Ramos (cell line): ENCODE measurements around the gene TNNT3.

Experiments
- in situ Hi-C: fragments of 300-500 bp; cut with MboI; formaldehyde crosslinking; loops from one replicate; pipeline ENCODE4 v1.14.3; 2022; ENCODE audit warnings: low sequenced_read_pairs; ENCODE audit not compliant: unreplicated experiment

Gene TNNT3

DNA sequence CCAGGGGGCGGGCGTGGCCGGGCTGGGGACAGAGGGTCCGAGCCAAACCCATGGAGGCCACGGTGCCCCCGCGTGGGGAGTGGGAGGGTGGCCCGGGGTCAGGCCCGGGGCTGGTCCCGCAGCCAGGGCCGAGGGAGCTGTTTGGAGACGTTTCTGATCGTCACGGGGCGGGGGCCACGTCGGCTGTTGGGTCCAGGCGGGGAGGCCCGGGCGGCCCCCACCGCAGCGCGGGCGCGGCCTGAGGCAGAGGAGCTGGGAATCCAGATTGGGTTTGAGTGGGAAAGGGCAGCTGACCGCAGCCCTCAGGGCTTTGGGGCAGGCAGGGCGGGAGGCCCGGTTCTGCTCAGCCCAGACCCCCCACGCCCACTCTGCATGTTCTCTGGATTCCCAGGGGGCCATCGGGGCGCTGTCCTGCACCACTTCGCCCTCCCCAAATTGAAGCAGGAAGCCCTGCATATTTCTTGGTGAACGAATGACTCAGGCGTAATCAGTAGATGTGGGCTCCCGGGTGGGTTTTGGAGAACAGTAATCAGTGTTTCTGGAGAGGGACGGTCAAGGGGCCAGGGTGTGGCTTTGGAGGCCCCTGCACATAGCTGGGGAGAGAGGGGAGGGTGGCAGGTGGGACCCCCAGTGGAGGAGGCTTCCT, 28.2 kb downstream of the TNNT3 start:
- in situ Hi-C loops, result no loop called here

DNA sequence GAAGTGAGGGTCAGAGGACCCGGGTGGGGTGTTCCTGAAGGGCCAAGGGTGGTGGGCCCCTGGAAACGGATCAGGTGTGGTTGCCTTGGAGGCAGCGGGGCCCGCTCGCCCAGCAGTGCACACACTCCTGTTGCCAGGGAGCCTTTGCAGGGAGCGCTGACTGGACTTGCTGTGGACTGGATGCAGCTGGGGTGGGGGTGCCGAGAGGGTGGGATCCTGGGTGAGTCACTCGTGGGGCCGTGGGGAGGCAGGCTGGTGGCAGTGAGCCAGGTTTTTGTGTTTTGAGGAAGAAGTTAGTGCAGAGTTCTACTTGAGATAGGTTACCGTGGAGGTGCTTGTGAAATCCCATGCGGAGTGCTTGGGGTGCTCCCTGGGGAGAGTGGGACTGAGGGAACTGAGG, 28.9 kb downstream of the TNNT3 start:
- in situ Hi-C loops, result no loop called here

DNA sequence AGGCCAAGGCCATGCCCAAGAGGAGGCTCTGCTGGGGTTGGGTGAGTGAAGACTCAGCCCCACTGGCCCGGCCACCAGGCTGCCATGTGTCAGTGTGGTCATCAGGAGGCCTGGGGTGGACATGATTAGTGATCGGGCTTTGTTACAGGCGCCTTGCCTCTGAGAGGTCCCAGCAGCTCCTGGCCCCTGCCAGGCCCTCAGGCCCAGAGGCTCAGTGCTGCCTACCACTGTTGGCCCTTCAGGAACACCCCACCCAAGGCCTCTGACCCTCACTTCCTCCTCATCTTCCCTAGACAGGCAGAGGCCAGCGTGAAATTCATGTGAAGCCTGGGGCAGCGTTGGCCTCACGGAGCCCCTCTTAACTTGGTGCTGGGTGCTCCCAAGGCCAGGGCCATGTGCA, 29.8 kb downstream of the TNNT3 start:
- in situ Hi-C loops, result no loop called here

DNA sequence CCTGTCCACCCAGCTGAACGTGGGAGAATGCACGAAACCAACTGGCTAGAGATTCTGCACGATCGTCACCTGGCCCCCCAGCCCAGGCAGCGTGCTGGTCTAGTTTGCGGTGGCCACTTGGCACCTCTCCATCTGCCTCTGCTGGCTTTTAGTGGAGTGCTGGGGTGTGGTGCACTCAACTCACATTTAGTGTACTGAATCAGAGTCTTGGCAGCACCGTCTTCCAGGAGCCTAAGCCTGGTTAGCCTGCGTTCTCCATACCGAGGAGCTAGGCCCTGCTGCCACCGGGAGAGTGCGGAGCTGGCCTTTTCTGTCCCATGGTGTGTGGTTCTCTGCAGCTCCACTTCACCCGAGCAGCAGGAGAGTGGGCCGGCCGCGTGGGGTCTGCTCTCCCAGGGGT, 30.4 kb downstream of the TNNT3 start:
- in situ Hi-C loops, result no loop called here

DNA sequence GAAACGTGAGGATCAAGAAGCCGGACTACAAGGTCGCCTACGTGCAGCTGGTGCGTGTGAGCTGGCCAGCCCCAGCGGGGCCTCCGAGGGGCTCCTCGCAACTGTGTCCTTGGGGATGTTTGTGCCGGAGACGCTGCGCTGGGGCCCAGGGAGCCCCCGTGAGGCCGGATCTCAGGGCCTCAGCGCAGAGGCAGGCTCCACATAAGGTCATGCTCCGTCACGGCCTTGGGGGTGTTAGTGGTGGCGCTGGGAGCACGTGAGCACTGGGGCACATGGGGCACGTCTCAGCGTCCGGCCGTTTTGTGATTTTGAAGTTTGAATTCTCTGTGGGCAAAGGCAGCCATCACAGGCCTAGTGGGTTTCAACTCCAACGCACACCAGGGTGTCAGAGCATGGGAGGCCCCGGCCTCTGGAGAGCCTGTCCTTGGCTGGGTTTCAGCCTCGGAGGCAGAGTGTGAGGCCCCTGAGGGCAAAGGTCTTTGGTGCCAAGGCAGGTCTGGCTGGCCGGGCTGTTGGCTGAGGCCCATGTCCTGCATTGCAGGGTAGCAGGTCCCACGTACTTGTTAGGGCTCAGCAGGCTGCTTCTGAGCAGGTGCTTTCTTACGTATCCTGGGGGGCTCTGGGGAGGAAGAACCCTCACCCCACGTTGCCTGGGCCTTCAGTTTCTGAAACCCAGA, 33.4 kb downstream of the TNNT3 start:
- in situ Hi-C loops, result no loop called here

GRCh38 chr11:1953489-1954266, 34.2 kb downstream of the TNNT3 start:
- in situ Hi-C loops, result no loop called here

GRCh38 chr11:1958367-1958766, 38.9 kb downstream of the TNNT3 start:
- in situ Hi-C loops, result no loop called here

GRCh38 chr11:1959786-1960185, 40.3 kb downstream of the TNNT3 start:
- in situ Hi-C loops, result no loop called here

- in situ Hi-C loops, result no loop called here
Measured at GRCh38 chr11:1963864-1964263, 44.4 kb downstream of the TNNT3 start.

- in situ Hi-C loops, result no loop called here
Measured at GRCh38 chr11:1964348-1964747, 44.8 kb downstream of the TNNT3 start.

DNA sequence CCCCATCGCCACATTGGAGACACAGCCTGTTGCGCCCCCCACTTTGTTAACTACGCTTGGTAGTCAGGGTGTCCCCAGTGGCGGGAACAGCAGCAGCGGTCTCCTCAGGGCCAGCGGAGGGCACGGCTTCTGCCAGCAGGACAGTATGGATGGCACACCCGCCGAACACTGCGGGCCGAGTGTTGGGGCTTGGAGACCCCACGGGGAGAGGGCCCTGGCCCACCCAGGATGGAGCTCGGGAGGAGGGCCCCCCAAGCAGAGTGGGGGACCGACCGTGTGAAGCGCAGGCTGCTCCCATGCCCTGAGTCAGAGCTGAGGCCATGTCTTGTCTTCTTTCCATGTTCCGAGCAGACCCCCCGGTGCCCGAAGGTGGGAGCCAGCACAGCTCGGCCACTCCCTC, 45.5 kb downstream of the TNNT3 start:
- in situ Hi-C loops, result no loop called here

- in situ Hi-C loops, result no loop called here
Measured at GRCh38 chr11:1966531-1966930, 47.0 kb downstream of the TNNT3 start.

DNA sequence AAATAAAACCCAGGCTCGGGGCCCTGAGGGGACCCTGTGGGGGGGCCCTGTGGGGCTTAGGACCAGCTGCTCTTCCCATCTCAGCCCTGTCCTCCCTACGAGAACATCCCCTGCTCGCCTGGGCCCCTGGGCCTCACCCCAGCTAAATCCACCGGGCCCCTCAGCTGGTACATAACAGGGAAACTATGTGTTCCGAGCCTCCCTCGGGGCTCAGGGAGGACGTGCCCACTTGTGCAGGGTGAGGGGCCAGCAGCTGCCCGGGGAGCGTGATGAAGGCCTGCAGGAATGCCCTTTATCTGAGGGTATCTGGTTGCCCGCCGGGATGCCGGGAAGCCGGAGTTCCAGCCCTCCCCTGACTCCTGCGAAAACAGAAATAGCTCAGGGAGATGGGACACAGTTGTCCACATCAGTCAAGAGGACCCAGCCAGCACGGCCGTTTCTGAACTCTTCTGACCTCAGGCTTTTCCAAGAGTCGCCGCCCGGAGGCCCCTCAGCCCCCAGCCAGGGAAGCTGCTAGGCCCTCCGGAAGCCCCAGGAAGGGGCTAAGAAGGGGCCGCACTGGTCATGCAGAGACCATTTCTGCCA, 48.2 kb downstream of the TNNT3 start:
- in situ Hi-C loops, result no loop called here

DNA sequence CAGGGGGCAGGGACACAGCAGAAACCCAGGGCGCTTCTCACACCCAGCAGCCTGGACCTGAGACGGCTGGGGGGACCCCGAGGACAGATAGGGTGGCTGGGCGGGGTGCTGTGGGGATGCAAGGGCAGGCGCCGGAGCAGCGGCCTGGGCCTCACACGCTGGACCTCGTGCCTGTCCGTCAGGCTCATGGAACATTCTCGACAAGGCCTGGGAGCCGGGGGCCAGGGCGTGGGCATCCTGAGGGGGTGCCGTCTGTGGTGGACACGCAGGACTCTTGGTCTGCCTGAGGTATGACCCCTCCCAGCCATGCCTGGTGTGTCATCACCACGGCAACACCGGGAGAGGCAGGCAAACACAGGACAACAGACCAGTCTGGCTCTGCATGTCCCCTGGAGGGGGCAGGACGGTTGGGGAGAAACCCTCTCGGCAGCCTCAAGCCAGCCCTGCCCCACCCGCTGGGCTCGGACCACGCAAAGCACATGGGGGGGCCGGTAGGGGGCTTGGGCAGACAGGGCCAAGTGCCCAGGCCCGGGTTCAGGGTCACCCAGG, 49.0 kb downstream of the TNNT3 start:
- in situ Hi-C loops, result no loop called here

GRCh38 chr11:1969035-1969434, 49.5 kb downstream of the TNNT3 start:
- in situ Hi-C loops, result no loop called here

DNA sequence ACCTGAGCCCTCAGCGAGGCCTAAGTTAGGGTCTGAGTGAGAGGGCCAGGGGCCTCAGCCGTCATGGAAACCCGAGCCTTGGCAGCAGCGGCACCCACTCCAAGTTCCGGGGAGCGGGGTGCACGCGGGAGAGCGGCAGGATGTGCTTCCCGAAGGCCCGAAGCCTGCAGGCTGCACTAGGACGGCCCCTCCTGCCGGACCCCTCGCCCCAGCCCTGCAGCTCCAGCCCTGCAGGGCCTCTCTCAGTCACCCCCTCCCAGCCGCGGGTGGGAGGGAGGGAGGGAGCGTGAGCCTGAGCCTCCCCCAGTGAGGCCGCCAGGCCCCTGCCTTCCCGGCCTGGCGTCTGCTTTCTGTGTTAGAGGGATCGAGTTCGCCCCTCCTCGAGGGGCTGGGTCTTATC, 50.3 kb downstream of the TNNT3 start:
- in situ Hi-C loops, result no loop called here

DNA sequence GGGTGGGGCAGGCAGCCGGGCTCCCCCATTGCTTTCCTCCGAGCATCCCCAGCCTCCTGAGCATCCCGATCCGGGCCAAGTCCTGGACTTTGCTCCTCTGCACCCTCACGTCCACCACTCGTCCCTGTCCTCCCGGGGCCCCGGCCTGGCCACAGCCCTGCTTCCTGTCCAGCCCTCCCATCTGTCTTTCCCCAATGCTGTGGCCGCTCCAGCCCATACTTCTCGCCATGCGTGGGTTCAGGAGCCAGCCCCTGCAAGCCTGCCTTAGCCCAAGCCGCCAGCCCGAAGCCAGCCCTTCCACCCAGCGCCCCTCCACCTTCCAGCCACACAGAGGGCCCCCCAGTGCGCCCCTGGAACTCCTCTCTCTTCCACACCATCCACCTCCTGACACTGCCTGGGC, 51.5 kb downstream of the TNNT3 start:
- in situ Hi-C loops, result no loop called here

- in situ Hi-C loops, result no loop called here
Measured at GRCh38 chr11:1975185-1975584, 55.7 kb downstream of the TNNT3 start.

DNA sequence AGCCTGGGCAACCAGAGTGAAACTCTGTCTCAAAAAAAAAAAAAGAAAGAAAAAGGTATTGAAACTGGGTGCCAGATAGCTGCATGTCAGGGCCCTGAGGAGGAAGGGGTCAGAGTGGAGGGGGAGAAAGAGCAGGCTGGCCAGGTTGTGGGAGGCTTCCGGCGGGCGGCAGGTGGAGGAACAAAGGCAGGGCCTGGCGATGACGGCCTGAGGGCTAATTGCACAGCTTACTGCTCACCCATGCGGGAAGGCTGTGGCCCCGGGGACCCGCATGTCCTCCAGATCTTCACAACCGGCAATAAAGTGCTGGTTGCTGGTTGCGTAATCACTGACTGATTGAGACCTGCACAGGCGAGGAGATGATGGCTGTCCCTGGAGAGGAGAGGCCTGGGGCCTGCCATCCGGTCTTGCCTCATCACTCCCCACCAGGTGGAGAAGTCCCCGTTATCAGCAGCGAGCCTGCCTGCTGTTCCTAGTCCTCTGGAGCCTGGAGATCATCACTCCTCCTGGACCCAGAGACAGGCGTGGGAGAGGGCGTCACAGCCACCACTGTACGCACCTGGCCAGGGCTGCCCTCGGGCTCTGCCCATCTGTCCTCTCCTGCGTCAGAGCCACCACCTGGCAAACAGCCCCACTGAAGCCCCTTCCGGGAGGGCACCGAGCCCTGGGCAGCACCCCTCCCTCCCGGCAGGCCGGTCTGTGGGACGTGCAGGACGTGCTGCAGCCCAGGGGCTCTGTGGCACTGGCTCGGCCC, 59.4 kb downstream of the TNNT3 start:
- in situ Hi-C loops, result no loop called here

DNA sequence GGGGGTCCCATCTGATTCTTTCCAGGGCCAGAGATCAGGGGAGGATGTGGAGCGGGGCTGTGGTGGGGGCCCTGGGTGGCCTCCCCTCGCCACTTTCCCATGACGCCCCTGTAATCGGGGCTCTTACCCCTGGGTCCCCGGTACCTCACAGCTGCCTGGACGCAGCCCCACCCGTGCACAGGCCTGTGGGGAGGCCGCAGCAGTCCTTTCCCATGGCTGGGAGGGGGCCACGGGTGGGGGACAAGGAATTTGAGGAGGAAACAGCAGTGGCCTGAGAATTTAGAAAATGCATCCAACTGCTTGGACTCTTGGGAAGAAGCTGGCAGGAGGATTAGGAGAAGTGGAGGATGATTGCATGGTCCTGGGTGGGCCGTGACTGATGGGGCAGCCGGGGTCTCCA, 60.1 kb downstream of the TNNT3 start:
- in situ Hi-C loops, result no loop called here
